OCI-LY1 (cell line): ENCODE measurements around the gene RLBP1.

ENCODE experiments used
- H2AFZ ChIP-seq: fragments of 200-600 bp; sonication (generic), shearing (Covaris generic); 2 replicates; pipeline ENCODE4 v1.6.0; 2014; ENCODE audit warnings: antibody characterized with exemption, mild to moderate bottlenecking, low read length
- H3F3A ChIP-seq: fragments of 200-600 bp; sonication (generic), shearing (Covaris generic); 2 replicates; pipeline ENCODE4 v1.6.0; 2014; ENCODE audit warnings: mild to moderate bottlenecking, antibody characterized with exemption, low read length, moderate library complexity; ENCODE audit not compliant: insufficient read depth
- H3K27ac ChIP-seq: fragments of 200-600 bp; sonication (generic); 2 replicates; pipeline ENCODE4 v1.5.1; 2014; ENCODE audit warnings: low read length, mixed run types, mild to moderate bottlenecking, low read depth; ENCODE audit not compliant: poor library complexity, severe bottlenecking
- H3K27me3 ChIP-seq: fragments of 200-600 bp; sonication (generic); 2 replicates; pipeline ENCODE4 v1.6.0; 2014; ENCODE audit warnings: antibody characterized with exemption, mild to moderate bottlenecking, low read length, moderate library complexity; ENCODE audit not compliant: insufficient read depth
- H3K36me3 ChIP-seq: fragments of 200-600 bp; sonication (generic); 2 replicates; pipeline ENCODE4 v1.6.1; 2014; ENCODE audit warnings: mild to moderate bottlenecking, antibody characterized with exemption, low read length, moderate library complexity, mixed read lengths; ENCODE audit not compliant: insufficient read depth
- H3K4me1 ChIP-seq: fragments of 200-600 bp; sonication (generic); 2 replicates; pipeline ENCODE4 v1.5.1; 2014; ENCODE audit warnings: mild to moderate bottlenecking, low read length, moderate library complexity; ENCODE audit not compliant: insufficient read depth, severe bottlenecking
- H3K4me2 ChIP-seq: fragments of 200-600 bp; sonication (generic), shearing (Covaris generic); 2 replicates; pipeline ENCODE4 v1.6.1; 2014; ENCODE audit warnings: low read length
- H3K4me3 ChIP-seq: fragments of 200-600 bp; sonication (generic); 2 replicates; pipeline ENCODE4 v1.5.1; 2014; ENCODE audit warnings: low read length, low read depth, mild to moderate bottlenecking, mixed read lengths; ENCODE audit not compliant: poor library complexity, severe bottlenecking
- H3K79me2 ChIP-seq: fragments of 200-600 bp; shearing (Covaris generic); 2 replicates; pipeline ENCODE4 v1.6.1; 2016; ENCODE audit warnings: mixed run types, low read length, mixed read lengths; ENCODE audit not compliant: insufficient read depth
- H3K9ac ChIP-seq: fragments of 200-600 bp; sonication (generic), shearing (Covaris generic); 2 replicates; pipeline ENCODE4 v1.6.1; 2014; ENCODE audit warnings: mild to moderate bottlenecking, low read length, mixed read lengths
- H3K9me2 ChIP-seq: fragments of 200-600 bp; sonication (generic), shearing (Covaris generic); 2 replicates; pipeline ENCODE4 v1.6.1; 2014; ENCODE audit warnings: low read depth, mild to moderate bottlenecking, low read length, mixed read lengths
- H3K9me3 ChIP-seq: fragments of 200-600 bp; shearing (Covaris generic); 2 replicates; pipeline ENCODE4 v1.6.1; 2014; ENCODE audit warnings: low read length, mixed read lengths
- H4K20me1 ChIP-seq: fragments of 200-600 bp; sonication (generic), shearing (Covaris generic); 2 replicates; pipeline ENCODE4 v1.6.0; 2016; ENCODE audit warnings: mild to moderate bottlenecking, low read length; ENCODE audit not compliant: insufficient read depth
- CTCF ChIP-seq: fragments of 200-600 bp; sonication (generic), shearing (Covaris generic); IDR thresholded peaks from 2 replicates; pipeline ENCODE4 v1.5.1; 2017; ENCODE audit warnings: mild to moderate bottlenecking, antibody characterized with exemption, low read length, moderate library complexity, mixed read lengths
- EZH2 ChIP-seq: fragments of 200-600 bp; sonication (generic), shearing (Covaris generic); IDR thresholded peaks from 2 replicates; pipeline ENCODE4 v1.8.0; 2017; ENCODE audit warnings: borderline replicate concordance, mixed run types, mild to moderate bottlenecking, antibody characterized with exemption, low read length, moderate library complexity, mixed read lengths

Gene RLBP1

DNA sequence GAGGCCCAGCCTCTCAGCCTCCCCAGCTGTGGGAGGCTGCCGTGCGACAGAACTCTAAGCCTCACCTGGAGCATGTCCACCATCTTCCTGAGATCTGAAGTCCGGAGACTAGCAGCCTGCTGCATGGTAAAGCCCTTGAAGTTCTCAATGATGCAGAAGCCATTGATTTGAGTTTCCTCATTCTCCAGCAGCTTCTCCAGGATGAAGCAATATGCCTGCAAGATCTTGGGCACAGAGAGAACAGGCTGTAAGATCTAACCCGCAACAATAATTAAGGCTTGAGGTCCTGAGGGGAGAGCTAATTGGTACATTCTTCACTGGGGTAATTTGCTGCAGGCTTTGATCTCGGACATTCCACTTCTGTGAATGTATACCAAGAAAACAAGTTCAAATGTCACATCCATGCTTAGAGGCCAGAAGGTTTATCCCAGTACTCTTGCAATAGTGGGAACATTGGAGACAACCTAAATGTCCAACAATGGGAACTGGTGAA, 9.7 kb downstream of the RLBP1 start:
- H3K9me2 ChIP-seq, result no peaks in the 10 kb centered on the region
- H3K27ac ChIP-seq, result no peak overlapping the region
- no peaks in the 10 kb centered on the region for H3K9me3 ChIP-seq
- H3K36me3 ChIP-seq, result no peaks in the 10 kb centered on the region
- no peak overlapping the region for H2AFZ ChIP-seq
- no peak overlapping the region for H3K9ac ChIP-seq
- H3K79me2 ChIP-seq, result no peaks in the 10 kb centered on the region
- no peaks in the 10 kb centered on the region; the same call in 1 of the 2 replicates for H3K27me3 ChIP-seq
- H4K20me1 ChIP-seq, result no peaks in the 10 kb centered on the region
- TF ChIP-seq EZH2 (no peak), CTCF (no peak)
- H3K4me2 ChIP-seq, result no peak overlapping the region
- H3K4me3 ChIP-seq, result no peak overlapping the region
- no peaks in the 10 kb centered on the region for H3F3A ChIP-seq
- H3K4me1 ChIP-seq, result peaks cover 6% of the 10 kb centered on the region

- Histone ChIP-seq H3K27ac (no peak overlapping the region), H3K9me3 (no peaks in the 10 kb centered on the region), H3F3A (no peaks in the 10 kb centered on the region), H3K27me3 (no peaks in the 10 kb centered on the region; the same call in 1 of the 2 replicates), H3K36me3 (no peaks in the 10 kb centered on the region), H3K9me2 (no peaks in the 10 kb centered on the region), H3K4me3 (no peak overlapping the region), H3K4me1 (peaks cover 7% of the 10 kb centered on the region), H3K9ac (no peak overlapping the region), H2AFZ (no peak overlapping the region), H4K20me1 (no peaks in the 10 kb centered on the region), H3K4me2 (no peak overlapping the region), H3K79me2 (no peaks in the 10 kb centered on the region)
- TF ChIP-seq EZH2 (no peak), CTCF (no peak)
Observed at GRCh38 chr15:89209057-89209456, 12.3 kb downstream of the RLBP1 start.

GRCh38 chr15:89208256-89208655, 13.1 kb downstream of the RLBP1 start:
- Histone ChIP-seq H3K4me2 (no peak overlapping the region), H3K27me3 (no peaks in the 10 kb centered on the region; the same call in 1 of the 2 replicates), H3K9me3 (no peaks in the 10 kb centered on the region), H3F3A (no peaks in the 10 kb centered on the region), H4K20me1 (no peaks in the 10 kb centered on the region), H3K9me2 (no peaks in the 10 kb centered on the region), H3K4me3 (no peak overlapping the region), H3K36me3 (no peaks in the 10 kb centered on the region), H3K9ac (no peak overlapping the region), H3K27ac (no peak overlapping the region), H3K79me2 (no peaks in the 10 kb centered on the region), H2AFZ (no peak overlapping the region), H3K4me1 (peaks cover 7% of the 10 kb centered on the region)
- TF ChIP-seq EZH2 (no peak), CTCF (no peak)
